ENCODE measurements around the gene PLA2G12A.
"Not testable (repeated sequence)": the region's sequence is repeated elsewhere in the genome, so short reads cannot be mapped to it uniquely, and the experiment has no call there.

The PLA2G12A gene

GRCh38 chr4:109682875-109683274 is 47.0 kb downstream of the PLA2G12A start:
- no peak for ATAC-seq (ENCODE audit: low read depth)
- Histone ChIP-seq H3K27ac (ENCODE audit: poor library complexity, severe bottlenecking) (no peak overlapping the region), H3K4me3 (ENCODE audit: severe bottlenecking) (no peak overlapping the region), H3K4me1 (ENCODE audit: insufficient read depth, poor library complexity, severe bottlenecking) (no peaks in the 10 kb centered on the region), H3K36me3 (ENCODE audit: low read depth) (no peaks in the 10 kb centered on the region; the same call in 1 of the 2 replicates), H3K27me3 (ENCODE audit: insufficient read depth, poor library complexity, severe bottlenecking) (no peaks in the 10 kb centered on the region), H3K9me3 (ENCODE audit: severe bottlenecking) (no peaks in the 10 kb centered on the region)
- no peak for TF ChIP-seq CTCF (IDR thresholded peaks at IDR 0.05; ENCODE audit: poor library complexity, severe bottlenecking)
- DNase-seq (ENCODE audit: low spot score) = no peak

DNA sequence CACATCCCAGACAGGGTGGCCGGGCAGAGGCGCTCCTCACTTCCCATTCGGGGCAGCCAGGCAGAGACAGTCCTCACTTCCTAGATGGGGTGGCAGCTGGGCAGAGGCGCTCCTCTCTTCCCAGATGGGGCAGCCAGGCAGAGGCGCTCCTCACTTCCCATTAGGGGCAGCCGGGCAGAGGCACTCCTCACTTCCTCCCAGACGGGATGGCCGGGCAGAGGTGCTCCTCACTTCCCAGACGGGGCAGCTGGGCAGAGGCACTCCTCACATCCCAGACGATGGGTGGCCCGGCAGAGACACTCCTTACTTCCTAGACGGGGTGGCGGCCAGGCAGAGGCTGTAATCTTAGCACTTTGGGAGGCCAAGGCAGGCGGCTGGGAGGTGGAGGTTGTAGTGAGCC is 50.9 kb downstream of the PLA2G12A start:
- ATAC-seq (ENCODE audit: low read depth); H3K27ac ChIP-seq (ENCODE audit: poor library complexity, severe bottlenecking); H3K4me1 ChIP-seq (ENCODE audit: insufficient read depth, poor library complexity, severe bottlenecking); DNase-seq (ENCODE audit: low spot score); H3K9me3 ChIP-seq (ENCODE audit: severe bottlenecking); H3K27me3 ChIP-seq (ENCODE audit: insufficient read depth, poor library complexity, severe bottlenecking); H3K36me3 ChIP-seq (ENCODE audit: low read depth); H3K4me3 ChIP-seq (ENCODE audit: severe bottlenecking): not testable (repeated sequence)

DNA sequence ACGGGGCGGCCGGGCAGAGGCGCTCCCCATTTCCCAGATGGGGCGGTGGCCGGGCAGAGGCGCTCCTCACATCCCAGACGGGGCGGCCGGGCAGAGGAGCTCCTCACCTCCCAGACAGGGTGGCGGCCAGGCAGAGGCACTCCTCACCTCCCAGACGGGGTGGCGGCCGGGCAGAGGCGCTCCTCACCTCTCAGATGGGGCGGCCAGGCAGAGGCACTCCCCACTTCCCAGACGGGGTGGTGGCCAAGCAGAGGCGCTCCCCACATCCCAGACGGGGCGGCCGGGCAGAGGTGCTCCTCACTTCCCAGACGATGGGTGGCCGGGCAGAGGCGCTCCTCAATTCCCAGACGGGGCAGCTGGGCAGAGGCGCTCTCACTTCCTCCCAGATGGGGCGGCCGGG is 51.4 kb downstream of the PLA2G12A start:
- DNase-seq (ENCODE audit: low spot score); H3K9me3 ChIP-seq (ENCODE audit: severe bottlenecking); ATAC-seq (ENCODE audit: low read depth); H3K4me3 ChIP-seq (ENCODE audit: severe bottlenecking); H3K36me3 ChIP-seq (ENCODE audit: low read depth); H3K27me3 ChIP-seq (ENCODE audit: insufficient read depth, poor library complexity, severe bottlenecking); H3K4me1 ChIP-seq (ENCODE audit: insufficient read depth, poor library complexity, severe bottlenecking); H3K27ac ChIP-seq (ENCODE audit: poor library complexity, severe bottlenecking): not testable (repeated sequence)

DNA sequence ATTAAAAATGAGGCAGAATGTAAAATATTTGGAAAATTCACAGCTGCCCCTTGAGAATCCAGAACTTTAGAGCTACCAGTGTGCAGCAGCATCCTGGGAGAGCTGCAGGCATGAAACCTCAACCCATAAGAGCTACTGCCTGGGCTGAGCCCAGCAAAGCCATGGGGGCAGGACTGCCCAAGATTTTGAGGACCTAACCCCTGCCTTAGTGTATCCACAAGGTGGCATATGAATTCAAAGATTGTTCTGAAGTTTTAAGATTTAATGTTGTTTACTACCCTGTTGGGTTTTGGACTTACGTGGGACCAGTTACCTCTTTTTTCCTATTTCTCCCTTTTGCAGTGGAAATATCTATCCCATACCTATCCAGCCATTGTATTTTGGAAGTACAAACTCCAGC is 53.0 kb downstream of the PLA2G12A start:
- H3K36me3 ChIP-seq (ENCODE audit: low read depth) = no peaks in the 10 kb centered on the region
- no peak for TF ChIP-seq CTCF (IDR thresholded peaks at IDR 0.05; ENCODE audit: poor library complexity, severe bottlenecking)
- ATAC-seq (ENCODE audit: low read depth) = no peak; the same call in 2 of the 3 replicates

DNA sequence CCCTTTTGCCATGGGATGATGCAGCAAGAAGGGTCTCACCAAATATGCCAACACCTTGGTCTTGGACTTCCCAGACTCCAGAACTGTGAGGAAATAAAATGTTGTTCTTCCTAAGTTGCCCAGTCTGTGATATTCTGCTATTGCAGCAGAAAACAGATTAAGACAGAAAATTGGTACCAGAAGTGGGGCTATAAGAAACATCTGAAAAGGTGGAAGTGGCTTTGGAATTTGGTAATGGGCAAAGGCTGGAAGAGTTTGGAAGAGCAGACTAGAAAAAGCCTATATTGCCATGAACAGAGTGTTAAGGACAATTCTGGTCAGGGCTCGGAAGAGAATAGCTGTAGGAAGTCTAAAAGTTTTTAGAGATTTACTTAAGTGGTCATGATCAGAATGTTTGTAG is 54.0 kb downstream of the PLA2G12A start:
- ATAC-seq (ENCODE audit: low read depth) (no peak), DNase-seq (ENCODE audit: low spot score) (no peak)
- Histone ChIP-seq H3K27me3 (ENCODE audit: insufficient read depth, poor library complexity, severe bottlenecking) (no peaks in the 10 kb centered on the region), H3K9me3 (ENCODE audit: severe bottlenecking) (no peaks in the 10 kb centered on the region), H3K4me1 (ENCODE audit: insufficient read depth, poor library complexity, severe bottlenecking) (no peaks in the 10 kb centered on the region), H3K36me3 (ENCODE audit: low read depth) (no peaks in the 10 kb centered on the region), H3K27ac (ENCODE audit: poor library complexity, severe bottlenecking) (no peak overlapping the region), H3K4me3 (ENCODE audit: severe bottlenecking) (no peak overlapping the region)
- no peak for TF ChIP-seq CTCF (IDR thresholded peaks at IDR 0.05; ENCODE audit: poor library complexity, severe bottlenecking)

More for the DNA sequence above, 53.0 kb downstream of the PLA2G12A start:
- Histone ChIP-seq H3K27ac (ENCODE audit: poor library complexity, severe bottlenecking) (no peak overlapping the region), H3K9me3 (ENCODE audit: severe bottlenecking) (no peaks in the 10 kb centered on the region), H3K4me3 (ENCODE audit: severe bottlenecking) (no peak overlapping the region), H3K27me3 (ENCODE audit: insufficient read depth, poor library complexity, severe bottlenecking) (no peaks in the 10 kb centered on the region), H3K4me1 (ENCODE audit: insufficient read depth, poor library complexity, severe bottlenecking) (no peaks in the 10 kb centered on the region)
- DNase-seq (ENCODE audit: low spot score) = no peak

DNA sequence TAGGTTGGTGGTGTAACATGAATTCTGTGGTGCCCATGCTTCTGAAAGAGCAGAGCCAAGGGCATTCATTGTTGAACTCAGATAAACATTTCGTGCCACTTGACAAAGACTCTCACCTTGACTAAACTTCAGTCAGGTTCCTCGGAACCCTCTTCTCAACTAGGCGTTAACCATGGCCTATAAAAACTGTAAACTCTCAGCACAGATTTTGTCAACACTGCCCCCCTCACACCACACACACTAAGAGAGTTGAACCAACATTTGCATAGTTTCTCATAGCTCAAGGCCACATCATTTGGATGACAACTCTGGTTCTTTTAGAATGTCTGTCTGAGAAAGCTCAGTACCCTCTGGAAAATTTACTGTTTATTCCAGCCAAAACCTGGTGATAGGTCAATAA is 54.7 kb downstream of the PLA2G12A start:
- H3K36me3 ChIP-seq (ENCODE audit: low read depth) = no peaks in the 10 kb centered on the region
- H3K27ac ChIP-seq (ENCODE audit: poor library complexity, severe bottlenecking) = no peak overlapping the region
- DNase-seq (ENCODE audit: low spot score) (no peak), ATAC-seq (ENCODE audit: low read depth) (no peak)
- H3K4me3 ChIP-seq (ENCODE audit: severe bottlenecking) = no peak overlapping the region
- no peaks in the 10 kb centered on the region for H3K27me3 ChIP-seq (ENCODE audit: insufficient read depth, poor library complexity, severe bottlenecking)
- H3K9me3 ChIP-seq (ENCODE audit: severe bottlenecking) = no peaks in the 10 kb centered on the region
- no peak for TF ChIP-seq CTCF (IDR thresholded peaks at IDR 0.05; ENCODE audit: poor library complexity, severe bottlenecking)
- H3K4me1 ChIP-seq (ENCODE audit: insufficient read depth, poor library complexity, severe bottlenecking) = no peaks in the 10 kb centered on the region
